Progenitor cell of endocrine pancreas (in vitro differentiated cells): ENCODE measurements around the gene KRTAP10-5. TPM values are rescaled to one million over a fixed set of nuclear protein-coding genes. Genes with fewer than 3 reads are reported as not detected.
A peak's percentile ranks its signal among the peaks of the same experiment; 100 is the strongest.
"Not testable (repeated sequence)": the region's sequence is repeated elsewhere in the genome, so short reads cannot be mapped to it uniquely, and the experiment has no call there.

ENCODE experiments used
- DNase-seq: peaks from one replicate; pipeline ENCODE4 v3.0.0; 2021; ENCODE audit warnings: low spot score; ENCODE audit not compliant: unreplicated experiment
- H3K27ac Mint-ChIP-seq: 2 replicates; pipeline ENCODE4 v1.8.0; 2021; ENCODE audit warnings: mild to moderate bottlenecking, moderate library complexity, mixed read lengths
- H3K27me3 Mint-ChIP-seq: 2 replicates; pipeline ENCODE4 v1.8.0; 2021; ENCODE audit warnings: mixed read lengths
- H3K36me3 Mint-ChIP-seq: 2 replicates; pipeline ENCODE4 v1.8.0; 2022; ENCODE audit warnings: mixed read lengths; ENCODE audit not compliant: insufficient read depth
- H3K4me1 Mint-ChIP-seq: 2 replicates; pipeline ENCODE4 v1.8.0; 2021; ENCODE audit warnings: low read depth, mixed read lengths
- H3K4me3 Mint-ChIP-seq: 2 replicates; pipeline ENCODE4 v1.8.0; 2021; ENCODE audit warnings: low read depth, mild to moderate bottlenecking, moderate library complexity, mixed read lengths
- H3K9me3 Mint-ChIP-seq: 2 replicates; pipeline ENCODE4 v1.8.0; 2021; ENCODE audit warnings: low read depth, mixed read lengths
- total RNA-seq: library from RNA; stranded (reverse); gene quantifications from 2 replicates; pipeline ENCODE4 v1.2.1, GENCODE V29; 2021
- TF ChIP-seq, protein P1 (sequence below): fragments of 200-600 bp; sonication (generic); IDR thresholded peaks from one replicate; pipeline ENCODE4 v1.5.0; 2021; ENCODE audit warnings: antibody characterized with exemption, mild to moderate bottlenecking; ENCODE audit not compliant: unreplicated experiment

The KRTAP10-5 gene
- total RNA-seq, 1 donor from 2014 or later: not detected

DNA sequence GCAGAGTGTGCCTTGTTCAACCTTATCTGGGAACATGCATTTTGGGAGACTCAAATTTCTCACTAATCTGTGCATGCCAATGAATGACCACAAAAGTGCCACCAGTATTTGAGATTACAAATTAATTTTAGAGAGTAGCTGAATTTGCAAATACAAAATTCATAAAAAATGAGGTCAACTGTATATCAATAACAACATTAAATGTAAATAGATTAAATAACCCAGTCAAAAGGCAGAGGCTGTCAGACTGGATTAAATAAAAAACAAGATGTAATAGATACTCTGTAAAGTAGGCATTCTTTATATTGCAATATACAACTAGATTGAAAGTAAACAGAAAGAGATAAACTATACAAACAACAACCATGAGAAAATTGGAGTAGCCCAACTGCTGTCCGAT is 16.3 kb downstream of the KRTAP10-5 start:
- H3K36me3 Mint-ChIP-seq: no peaks in the 10 kb centered on the region
- no peaks in the 10 kb centered on the region for H3K27me3 Mint-ChIP-seq
- H3K9me3 Mint-ChIP-seq: peaks cover 10% of the 10 kb centered on the region
- no peaks in the 10 kb centered on the region for H3K4me1 Mint-ChIP-seq
- H3K4me3 Mint-ChIP-seq: no peak overlapping the region
- TF ChIP-seq, protein P1, sequence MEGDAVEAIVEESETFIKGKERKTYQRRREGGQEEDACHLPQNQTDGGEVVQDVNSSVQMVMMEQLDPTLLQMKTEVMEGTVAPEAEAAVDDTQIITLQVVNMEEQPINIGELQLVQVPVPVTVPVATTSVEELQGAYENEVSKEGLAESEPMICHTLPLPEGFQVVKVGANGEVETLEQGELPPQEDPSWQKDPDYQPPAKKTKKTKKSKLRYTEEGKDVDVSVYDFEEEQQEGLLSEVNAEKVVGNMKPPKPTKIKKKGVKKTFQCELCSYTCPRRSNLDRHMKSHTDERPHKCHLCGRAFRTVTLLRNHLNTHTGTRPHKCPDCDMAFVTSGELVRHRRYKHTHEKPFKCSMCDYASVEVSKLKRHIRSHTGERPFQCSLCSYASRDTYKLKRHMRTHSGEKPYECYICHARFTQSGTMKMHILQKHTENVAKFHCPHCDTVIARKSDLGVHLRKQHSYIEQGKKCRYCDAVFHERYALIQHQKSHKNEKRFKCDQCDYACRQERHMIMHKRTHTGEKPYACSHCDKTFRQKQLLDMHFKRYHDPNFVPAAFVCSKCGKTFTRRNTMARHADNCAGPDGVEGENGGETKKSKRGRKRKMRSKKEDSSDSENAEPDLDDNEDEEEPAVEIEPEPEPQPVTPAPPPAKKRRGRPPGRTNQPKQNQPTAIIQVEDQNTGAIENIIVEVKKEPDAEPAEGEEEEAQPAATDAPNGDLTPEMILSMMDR: no peak
- no peak for DNase-seq
- H3K27ac Mint-ChIP-seq: no peak overlapping the region

DNA sequence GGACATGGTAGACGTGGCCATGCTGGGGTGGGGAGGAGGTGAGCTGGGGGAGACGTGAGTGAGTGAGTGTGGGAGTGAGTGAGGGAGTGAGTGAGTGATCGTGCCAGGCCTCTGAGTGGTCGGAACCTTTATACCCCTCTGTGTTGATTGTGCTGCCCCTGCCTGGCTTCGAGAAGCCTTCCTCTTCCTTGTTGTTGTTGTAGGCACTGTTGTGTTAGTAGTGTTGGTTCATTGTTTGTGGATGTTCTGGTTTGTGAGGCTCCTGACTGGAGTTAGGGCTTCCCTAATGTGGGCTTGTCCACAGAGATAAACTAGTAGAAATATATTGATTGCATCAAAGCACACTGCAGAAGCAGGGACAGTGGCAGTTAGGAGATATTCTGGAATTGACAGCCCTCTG is 21.7 kb downstream of the KRTAP10-5 start, which contains the start of gene KRTAP10-3:
Gene KRTAP10-3 (minus strand): TSS at position 101 of the 400 bp plus-strand sequence. CDS start 80 bp downstream, at position 21.
- TF ChIP-seq, protein P1: no peak
- Mint-ChIP-seq H3K9me3 (peaks cover 10% of the 10 kb centered on the region), H3K27ac (no peak within 1 kb of the TSS), H3K4me1 (peaks cover 3% of the 10 kb centered on the region), H3K4me3 (no peak within 1 kb of the TSS), H3K27me3 (peaks cover 12% of the 10 kb centered on the region), H3K36me3 (no peaks in the 10 kb centered on the region)
- DNase-seq: no peak

DNA sequence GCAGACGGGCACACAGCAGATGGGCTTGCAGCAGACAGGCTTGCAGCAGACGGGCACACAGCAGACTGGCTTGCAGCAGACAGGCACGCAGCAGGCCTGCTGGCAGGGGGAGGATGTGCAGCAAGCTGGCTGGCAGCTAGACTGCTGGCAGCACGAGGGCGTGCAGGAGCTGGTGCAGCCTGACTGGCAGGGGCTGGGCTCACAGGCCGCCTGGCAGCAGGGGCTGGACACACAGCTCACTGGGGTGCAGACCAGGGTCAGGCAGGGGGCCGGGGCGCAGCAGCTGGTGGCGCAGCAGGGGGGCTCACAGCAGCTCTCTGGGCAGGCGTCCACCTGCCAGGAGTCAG is 22.1 kb downstream of the KRTAP10-5 start:
- not testable (repeated sequence) for H3K9me3 Mint-ChIP-seq, H3K4me1 Mint-ChIP-seq, H3K27ac Mint-ChIP-seq, H3K4me3 Mint-ChIP-seq, DNase-seq, H3K36me3 Mint-ChIP-seq
- H3K27me3 Mint-ChIP-seq: peaks cover 12% of the 10 kb centered on the region

DNA sequence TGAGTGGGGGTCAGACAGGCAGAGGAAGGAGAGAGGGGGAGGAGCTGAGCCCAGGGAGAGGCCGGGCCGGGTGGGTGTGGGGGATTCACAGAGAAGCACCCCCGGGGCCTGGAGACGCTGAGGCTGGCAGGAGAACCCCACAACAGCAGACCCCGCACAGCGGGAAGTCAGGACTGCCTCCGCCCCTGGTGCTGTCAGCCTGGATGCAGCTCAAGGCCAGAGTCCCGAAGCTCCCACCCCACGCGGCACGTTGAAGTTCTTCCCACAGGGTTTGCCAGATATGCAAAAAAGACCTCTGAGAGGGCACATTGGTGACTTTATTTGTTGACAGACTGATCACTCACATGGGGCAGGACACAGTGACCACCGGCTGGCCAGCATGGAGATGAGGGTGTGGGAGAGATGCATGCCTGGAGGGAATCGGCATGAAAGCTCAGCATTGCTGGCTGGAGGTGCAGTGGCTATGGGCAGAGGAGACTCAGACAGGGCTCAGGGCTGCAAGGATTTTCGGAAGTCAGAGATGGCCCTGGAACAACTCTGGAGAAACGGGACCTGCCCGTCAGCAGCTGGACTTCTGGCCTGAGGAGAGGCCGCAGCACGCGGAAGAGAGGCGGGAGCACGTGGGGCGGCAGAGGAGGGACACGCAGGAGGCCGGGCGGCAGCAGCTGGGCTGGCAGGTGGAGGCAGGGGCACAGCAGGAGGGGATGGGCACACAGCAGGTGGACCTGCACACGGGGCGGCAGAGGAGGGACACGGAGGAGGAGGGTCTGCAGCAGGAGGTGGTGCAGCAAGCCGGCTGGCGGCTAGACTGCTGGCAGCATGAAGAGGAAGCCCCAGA is 22.7 kb downstream of the KRTAP10-5 start:
- TF ChIP-seq, protein P1: no peak
- Mint-ChIP-seq H3K27ac (no peak overlapping the region), H3K27me3 (peaks cover 17% of the 10 kb centered on the region), H3K4me1 (peaks cover 3% of the 10 kb centered on the region), H3K9me3 (peaks cover 10% of the 10 kb centered on the region), H3K4me3 (no peak overlapping the region), H3K36me3 (no peaks in the 10 kb centered on the region)
- peak; percentile 7 for DNase-seq

DNA sequence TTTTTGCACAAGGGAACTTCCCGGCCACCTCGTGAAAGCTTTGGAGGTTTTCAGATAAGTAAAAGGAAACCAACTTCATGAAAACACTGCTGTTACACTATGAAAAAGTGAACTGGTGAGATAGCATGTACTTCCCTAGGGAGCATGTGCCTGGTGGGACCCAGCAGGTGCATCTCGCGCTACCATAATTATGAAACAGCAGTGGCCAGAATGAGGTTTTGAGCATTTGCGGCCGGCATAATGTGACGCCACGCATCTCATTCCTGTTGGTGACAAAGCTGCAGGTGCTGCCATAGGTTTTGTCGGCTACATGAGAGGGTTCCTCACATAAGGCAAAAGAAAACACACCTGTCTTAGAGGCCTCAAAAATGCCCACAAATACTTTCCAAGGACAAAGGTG is 23.5 kb downstream of the KRTAP10-5 start:
- no peaks in the 10 kb centered on the region for H3K36me3 Mint-ChIP-seq
- DNase-seq: peak; percentile 6
- H3K27ac Mint-ChIP-seq: no peak overlapping the region
- peaks cover 6% of the 10 kb centered on the region for H3K9me3 Mint-ChIP-seq
- no peak overlapping the region for H3K4me3 Mint-ChIP-seq
- TF ChIP-seq, protein P1: no peak
- peaks cover 18% of the 10 kb centered on the region for H3K27me3 Mint-ChIP-seq
- peaks cover 3% of the 10 kb centered on the region for H3K4me1 Mint-ChIP-seq
